HEK293 (cell line): Measurements from ENCODE around the gene ADAM19.

Experiments used
- CTCF ChIA-PET: fragments of 350-600 bp; formaldehyde crosslinking; extraction: SDS; loops from one replicate; lab custom pipeline; 2021; ENCODE audit warnings: antibody characterized with exemption; lab: Yijun Ruan, JAX
- POLR2A ChIA-PET: fragments of 300-600 bp; formaldehyde crosslinking; extraction: SDS; loops from one replicate; lab custom pipeline; 2020; ENCODE audit warnings: antibody characterized with exemption, inconsistent platforms; lab: Yijun Ruan, JAX
- H3K27ac ChIP-seq: fragments of 200-500 bp; sonication (Bioruptor generic); 2 replicates; pipeline ENCODE4 v1.5.1; 2014; ENCODE audit warnings: low read depth, low read length, control low read depth, inconsistent platforms; ENCODE audit errors: extremely low read depth
- H3K36me3 ChIP-seq, 2 experiments: fragments of 200-500 bp in 1 of 2; sonication (Bioruptor generic) in 1 of 2; 1 replicate in 1 of 2; 2 replicates in 1 of 2; pipeline ENCODE4 v1.5.1; 2014 to 2017; ENCODE audit warnings: inconsistent platforms in 2 of 2, low read length in 2 of 2; ENCODE audit not compliant: control insufficient read depth in 2 of 2, insufficient read depth in 1 of 2
- H3K4me1 ChIP-seq: fragments of 200-500 bp; sonication (Bioruptor generic); 2 replicates; pipeline ENCODE4 v1.5.1; 2014; ENCODE audit warnings: mild to moderate bottlenecking, low read length, inconsistent platforms; ENCODE audit not compliant: control insufficient read depth, insufficient read depth
- H3K4me3 ChIP-seq: 2 replicates; pipeline ENCODE4 v1.5.1; 2011; ENCODE audit warnings: low read depth, mild to moderate bottlenecking, control low read depth, low read length, moderate library complexity
- H3K9me3 ChIP-seq: fragments of 200-500 bp; sonication (Bioruptor generic); 2 replicates; pipeline ENCODE4 v1.5.1; 2014; ENCODE audit warnings: low read depth, low read length, inconsistent platforms; ENCODE audit not compliant: control insufficient read depth, insufficient read depth
- GLIS2 ChIP-seq: fragments of 450-650 bp; formaldehyde crosslinking; IDR thresholded peaks from 2 replicates; pipeline ENCODE4 v1.5.1; 2016; ENCODE audit warnings: missing biosample characterization, missing genetic modification characterization
- IKZF3 ChIP-seq: fragments of 450-650 bp; IDR thresholded peaks from 2 replicates; pipeline ENCODE4 v1.5.0; 2018; ENCODE audit warnings: missing biosample characterization, mild to moderate bottlenecking, missing genetic modification characterization, moderate library complexity
- REPIN1 ChIP-seq: fragments of 450-650 bp; formaldehyde crosslinking; IDR thresholded peaks from 2 replicates; pipeline ENCODE4 v1.5.1; 2017; ENCODE audit warnings: missing biosample characterization, missing genetic modification characterization, low read depth
- SP7 ChIP-seq: fragments of 450-650 bp; formaldehyde crosslinking; IDR thresholded peaks from 2 replicates; pipeline ENCODE4 v1.5.1; 2016; ENCODE audit warnings: missing biosample characterization, missing genetic modification characterization
- YY2 ChIP-seq: fragments of 450-650 bp; formaldehyde crosslinking; IDR thresholded peaks from 2 replicates; pipeline ENCODE4 v1.5.1; 2016; ENCODE audit warnings: missing biosample characterization, missing genetic modification characterization
- ZBTB20 ChIP-seq: fragments of 450-650 bp; formaldehyde crosslinking; IDR thresholded peaks from 2 replicates; pipeline ENCODE4 v1.5.1; 2016; ENCODE audit warnings: missing biosample characterization, missing genetic modification characterization
- ZBTB8A ChIP-seq: fragments of 450-650 bp; formaldehyde crosslinking; IDR thresholded peaks from 2 replicates; pipeline ENCODE4 v1.5.1; 2016; ENCODE audit warnings: missing biosample characterization, missing genetic modification characterization
- ZFP41 ChIP-seq: fragments of 450-650 bp; formaldehyde crosslinking; IDR thresholded peaks from 2 replicates; pipeline ENCODE4 v1.5.1; 2016; ENCODE audit warnings: missing biosample characterization, missing genetic modification characterization, borderline replicate concordance
- ZNF114 ChIP-seq: fragments of 450-650 bp; formaldehyde crosslinking; IDR thresholded peaks from 2 replicates; pipeline ENCODE4 v1.5.0; 2017; ENCODE audit warnings: missing biosample characterization, missing genetic modification characterization
- ZNF132 ChIP-seq: fragments of 450-650 bp; formaldehyde crosslinking; IDR thresholded peaks from 2 replicates; pipeline ENCODE4 v1.5.1; 2017; ENCODE audit warnings: missing biosample characterization, missing genetic modification characterization, borderline replicate concordance
- ZNF16 ChIP-seq: fragments of 450-650 bp; formaldehyde crosslinking; IDR thresholded peaks from 2 replicates; pipeline ENCODE4 v1.5.1; 2016; ENCODE audit warnings: low read depth, missing biosample characterization, missing genetic modification characterization
- ZNF24 ChIP-seq: fragments of 450-650 bp; formaldehyde crosslinking; IDR thresholded peaks from 2 replicates; pipeline ENCODE4 v1.5.1; 2016; ENCODE audit warnings: missing biosample characterization, missing genetic modification characterization
- ZNF354C ChIP-seq: fragments of 450-650 bp; formaldehyde crosslinking; IDR thresholded peaks from 2 replicates; pipeline ENCODE4 v1.5.1; 2016; ENCODE audit warnings: missing biosample characterization, missing genetic modification characterization, low read depth, borderline replicate concordance
- ZNF37A ChIP-seq: fragments of 450-650 bp; IDR thresholded peaks from 2 replicates; pipeline ENCODE4 v1.5.1; 2018; ENCODE audit warnings: missing biosample characterization, missing genetic modification characterization
- ZNF394 ChIP-seq: fragments of 450-650 bp; formaldehyde crosslinking; IDR thresholded peaks from 2 replicates; pipeline ENCODE4 v1.5.1; 2016; ENCODE audit warnings: missing biosample characterization, missing genetic modification characterization, mild to moderate bottlenecking, moderate library complexity, borderline replicate concordance
- ZNF398 ChIP-seq: fragments of 450-650 bp; formaldehyde crosslinking; IDR thresholded peaks from 2 replicates; pipeline ENCODE4 v1.5.1; 2017; ENCODE audit warnings: missing biosample characterization, missing genetic modification characterization
- ZNF404 ChIP-seq: fragments of 450-650 bp; formaldehyde crosslinking; IDR thresholded peaks from 2 replicates; pipeline ENCODE4 v1.5.1; 2017; ENCODE audit warnings: missing biosample characterization, missing genetic modification characterization
- ZNF473 ChIP-seq: fragments of 450-650 bp; formaldehyde crosslinking; IDR thresholded peaks from 2 replicates; pipeline ENCODE4 v1.5.1; 2017; ENCODE audit warnings: missing biosample characterization, missing genetic modification characterization
- ZNF488 ChIP-seq: fragments of 450-650 bp; formaldehyde crosslinking; IDR thresholded peaks from 2 replicates; pipeline ENCODE4 v1.5.1; 2016; ENCODE audit warnings: missing biosample characterization, missing genetic modification characterization
- ZNF571 ChIP-seq: fragments of 450-650 bp; formaldehyde crosslinking; IDR thresholded peaks from 2 replicates; pipeline ENCODE4 v1.5.0; 2017; ENCODE audit warnings: missing biosample characterization, missing genetic modification characterization
- ZNF623 ChIP-seq: fragments of 450-650 bp; formaldehyde crosslinking; IDR thresholded peaks from 2 replicates; pipeline ENCODE4 v1.5.1; 2016; ENCODE audit warnings: missing biosample characterization, missing genetic modification characterization
- ZNF658 ChIP-seq: fragments of 450-650 bp; formaldehyde crosslinking; IDR thresholded peaks from 2 replicates; pipeline ENCODE4; 2016; ENCODE audit warnings: missing biosample characterization, missing genetic modification characterization
- ZNF670 ChIP-seq: fragments of 450-650 bp; formaldehyde crosslinking; IDR thresholded peaks from 2 replicates; pipeline ENCODE4 v1.5.1; 2016; ENCODE audit warnings: missing biosample characterization, missing genetic modification characterization, low read depth
- ZNF791 ChIP-seq: fragments of 450-650 bp; formaldehyde crosslinking; IDR thresholded peaks from 2 replicates; pipeline ENCODE4 v1.5.1; 2016; ENCODE audit warnings: missing biosample characterization, missing genetic modification characterization
- ZNF843 ChIP-seq: fragments of 450-650 bp; formaldehyde crosslinking; IDR thresholded peaks from 2 replicates; pipeline ENCODE4 v1.5.1; 2016; ENCODE audit warnings: missing biosample characterization, missing genetic modification characterization
- ZSCAN5A ChIP-seq: fragments of 450-650 bp; formaldehyde crosslinking; IDR thresholded peaks from 2 replicates; pipeline ENCODE4 v1.5.1; 2016; ENCODE audit warnings: missing biosample characterization, missing genetic modification characterization

ADAM19 gene

GRCh38 chr5:157543825-157544622 is 31.6 kb downstream of the ADAM19 start (continued):
- no peak for TF ChIP-seq ZNF24 (tag by site-specific recombination)
- TF ChIP-seq YY2 (tag by site-specific recombination) = no peak
- TF ChIP-seq ZNF623 (tag by site-specific recombination) = no peak
- no peak for TF ChIP-seq ZNF16 (tag by site-specific recombination)
- TF ChIP-seq ZNF394 (tag by site-specific recombination) = no peak

GRCh38 chr5:157542282-157543000 is 33.1 kb downstream of the ADAM19 start:
- H3K4me1 ChIP-seq = no peaks in the 10 kb centered on the region
- ChIA-PET CTCF (no interaction called here), POLR2A (no interaction called here)
- no peaks in the 10 kb centered on the region for H3K9me3 ChIP-seq
- no peak overlapping the region for H3K4me3 ChIP-seq
- H3K27ac ChIP-seq = no peak overlapping the region
- TF ChIP-seq ZNF658 (no peak), ZNF571 (no peak), ZNF354C (tag by site-specific recombination) (no peak), ZNF843 (no peak), ZNF404 (tag by site-specific recombination) (no peak), ZBTB20 (tag by site-specific recombination) (no peak), ZNF114 (no peak), ZBTB8A (no peak), ZSCAN5A (no peak)
- no peaks in the 10 kb centered on the region for H3K36me3 ChIP-seq

- no peaks in the 10 kb centered on the region for H3K36me3 ChIP-seq
- ChIA-PET CTCF (interaction anchor here (1.0 kb wide), 1 partner anchor 9 kb away, joined by 6 read pairs; no protein-coding TSS in a partner anchor), POLR2A (no interaction called here)
- no peaks in the 10 kb centered on the region for H3K9me3 ChIP-seq
- no peak overlapping the region for H3K27ac ChIP-seq
- no peak overlapping the region for H3K4me3 ChIP-seq
- H3K4me1 ChIP-seq = no peaks in the 10 kb centered on the region
- TF ChIP-seq ZNF488 (no peak), REPIN1 (tag by site-specific recombination) (no peak), ZFP41 (no peak), ZNF37A (no peak), ZNF473 (tag by site-specific recombination) (no peak), ZNF670 (tag by site-specific recombination) (no peak), GLIS2 (tag by site-specific recombination) (no peak), ZNF791 (tag by site-specific recombination) (no peak), ZNF398 (tag by site-specific recombination) (no peak), IKZF3 (no peak), ZBTB20 (tag by site-specific recombination) (no peak), ZNF114 (no peak), SP7 (tag by site-specific recombination) (no peak), ZNF132 (tag by site-specific recombination) (no peak)
These were observed 34.0 kb downstream of the ADAM19 start for GRCh38 chr5:157541447-157542118.
